Glutamatergic neuron (in vitro differentiated cells): ENCODE measurements around the gene SLC35B4. TPM values are rescaled to one million over a fixed set of nuclear protein-coding genes. Genes with fewer than 3 reads are reported as not detected.

Experiments
- DNase-seq: peaks from one replicate; pipeline ENCODE4 v3.0.0; 2022
- H3K27ac Mint-ChIP-seq: one replicate; pipeline ENCODE4 v1.8.0; 2020; ENCODE audit warnings: mild to moderate bottlenecking, mixed read lengths, inconsistent platforms; ENCODE audit not compliant: unreplicated experiment
- H3K27me3 Mint-ChIP-seq: one replicate; pipeline ENCODE4 v1.8.0; 2020; ENCODE audit warnings: mild to moderate bottlenecking, moderate library complexity, mixed read lengths, inconsistent platforms; ENCODE audit not compliant: unreplicated experiment
- H3K36me3 Mint-ChIP-seq: one replicate; pipeline ENCODE4 v1.8.0; 2020; ENCODE audit warnings: mild to moderate bottlenecking, mixed read lengths, inconsistent platforms; ENCODE audit not compliant: unreplicated experiment
- H3K4me1 Mint-ChIP-seq: one replicate; pipeline ENCODE4 v1.8.0; 2020; ENCODE audit warnings: mild to moderate bottlenecking, low read depth, mixed read lengths, inconsistent platforms; ENCODE audit not compliant: unreplicated experiment
- H3K4me3 Mint-ChIP-seq: one replicate; pipeline ENCODE4 v1.8.0; 2020; ENCODE audit warnings: mild to moderate bottlenecking, mixed read lengths, inconsistent platforms; ENCODE audit not compliant: unreplicated experiment
- H3K9me3 Mint-ChIP-seq: one replicate; pipeline ENCODE4 v1.8.0; 2020; ENCODE audit warnings: mild to moderate bottlenecking, moderate library complexity, mixed read lengths, inconsistent platforms; ENCODE audit not compliant: unreplicated experiment
- CTCF ChIP-seq: fragments of 200-600 bp; sonication (generic); IDR thresholded peaks from one replicate; pipeline ENCODE4 v1.5.0; 2021; ENCODE audit not compliant: partially characterized antibody, unreplicated experiment
- total RNA-seq: library from RNA; stranded (reverse); fragmentation: NEBNext Ultra II Directional; extraction: Animal tissue kit (Norgen Biotek cat#: 25700); gene quantifications from one replicate; pipeline ENCODE4 v1.2.1, GENCODE V29; 2021; ENCODE audit not compliant: unreplicated experiment

SLC35B4 gene
- total RNA-seq, 1 donor from 2014 or later, result 40.9 TPM

GRCh38 chr7:134347567-134347966 is 30.8 kb upstream of the SLC35B4 start:
- Mint-ChIP-seq H3K27ac (no peak overlapping the region), H3K36me3 (no peaks in the 10 kb centered on the region), H3K4me1 (peaks cover 18% of the 10 kb centered on the region), H3K4me3 (no peak overlapping the region), H3K27me3 (no peaks in the 10 kb centered on the region), H3K9me3 (peaks cover 1% of the 10 kb centered on the region)
- no peak for DNase-seq
- TF ChIP-seq CTCF, result no peak

GRCh38 chr7:134343796-134344195 is 27.1 kb upstream of the SLC35B4 start:
- Mint-ChIP-seq H3K36me3 (peaks cover 2% of the 10 kb centered on the region), H3K27me3 (no peaks in the 10 kb centered on the region), H3K4me1 (peaks cover 4% of the 10 kb centered on the region), H3K27ac (no peak overlapping the region), H3K4me3 (no peak overlapping the region), H3K9me3 (peaks cover 3% of the 10 kb centered on the region)
- DNase-seq, result no peak
- no peak for TF ChIP-seq CTCF

- Mint-ChIP-seq H3K4me3 (no peak overlapping the region), H3K27me3 (no peaks in the 10 kb centered on the region), H3K36me3 (peaks cover 5% of the 10 kb centered on the region), H3K4me1 (peaks cover 4% of the 10 kb centered on the region), H3K9me3 (peaks cover 1% of the 10 kb centered on the region), H3K27ac (no peak overlapping the region)
- no peak for TF ChIP-seq CTCF
- DNase-seq, result no peak
Observed at GRCh38 chr7:134343136-134343535, 26.4 kb upstream of the SLC35B4 start.

- Mint-ChIP-seq H3K9me3 (peaks cover 1% of the 10 kb centered on the region), H3K27me3 (peaks cover 1% of the 10 kb centered on the region), H3K36me3 (peaks cover 9% of the 10 kb centered on the region), H3K27ac (no peak overlapping the region), H3K4me1 (peaks cover 4% of the 10 kb centered on the region), H3K4me3 (no peak overlapping the region)
- TF ChIP-seq CTCF, result no peak
- no peak for DNase-seq
Observed at GRCh38 chr7:134339475-134339874, 22.7 kb upstream of the SLC35B4 start.

- H3K4me3 Mint-ChIP-seq, result no peak overlapping the region
- no peak overlapping the region for H3K27ac Mint-ChIP-seq
- peaks cover 1% of the 10 kb centered on the region for H3K27me3 Mint-ChIP-seq
- DNase-seq, result no peak
- H3K4me1 Mint-ChIP-seq, result peaks cover 9% of the 10 kb centered on the region
- H3K36me3 Mint-ChIP-seq, result peaks cover 9% of the 10 kb centered on the region
- H3K9me3 Mint-ChIP-seq, result peaks cover 1% of the 10 kb centered on the region
- TF ChIP-seq CTCF, result no peak
Observed at GRCh38 chr7:134337980-134338379, 21.2 kb upstream of the SLC35B4 start.
